K562 (cell line): ENCODE results near the gene MSI1.

Experiments used
- CTCF ChIP-seq, 3 experiments: IDR thresholded peaks in 2 of 3; conservative IDR thresholded peaks in 1 of 3; 2 replicates each; pipeline ENCODE4 v1.5.1; 2011 to 2012; ENCODE audit warnings: low read length in 3 of 3, mild to moderate bottlenecking in 3 of 3, control low read depth in 2 of 3, improper control_type of control experiment in 1 of 3, inconsistent platforms in 1 of 3, low read depth in 1 of 3, mixed read lengths in 1 of 3, moderate library complexity in 1 of 3; ENCODE audit not compliant: insufficient read depth in 2 of 3
- JUNB ChIP-seq: fragments of 450-650 bp; formaldehyde crosslinking; conservative IDR thresholded peaks from 2 replicates; pipeline ENCODE4 v1.4.0; 2020; ENCODE audit warnings: mild to moderate bottlenecking
- POLR2AphosphoS5 ChIP-seq: IDR thresholded peaks from 2 replicates; pipeline ENCODE4 v1.6.1; 2011; ENCODE audit warnings: mild to moderate bottlenecking, low read depth, low read length, moderate library complexity; ENCODE audit not compliant: control insufficient read depth, insufficient read depth
- PTBP1 ChIP-seq: fragments of 200-400 bp; formaldehyde crosslinking; IDR thresholded peaks from 2 replicates; pipeline ENCODE4 v1.6.1; 2017; ENCODE audit warnings: low read depth, low read length
- SIN3A ChIP-seq, 2 experiments: fragments of 150-350 bp in 1 of 2; IDR thresholded peaks; 2 replicates each; pipeline ENCODE4 v1.6.1; 2011 to 2016; ENCODE audit warnings: borderline replicate concordance in 2 of 2, low read depth in 2 of 2, low read length in 2 of 2, mild to moderate bottlenecking in 2 of 2, moderate library complexity in 2 of 2; ENCODE audit not compliant: control insufficient read depth in 1 of 2

- no peak for TF ChIP-seq CTCF (IDR thresholded peaks at IDR 0.05 in 2 of 3, conservative IDR thresholded peaks at IDR 0.05 in 1 of 3; ENCODE audit: insufficient read depth in 2 of 3, low read depth in 1 of 3, low read length in 3 of 3)
- TF ChIP-seq PTBP1, result no peak
- no peak for TF ChIP-seq JUNB (CRISPR knock-in tag)
- no peak for TF ChIP-seq POLR2AphosphoS5
- no peak for TF ChIP-seq SIN3A (IDR thresholded peaks at IDR 0.05; ENCODE audit: borderline replicate concordance in 2 of 2, control insufficient read depth in 1 of 2, low read depth in 2 of 2, low read length in 2 of 2)
Observed at GRCh38 chr12:120342175-120343038, 26.6 kb downstream of the MSI1 start.
